ENCODE results near the gene PHTF2.

DNA sequence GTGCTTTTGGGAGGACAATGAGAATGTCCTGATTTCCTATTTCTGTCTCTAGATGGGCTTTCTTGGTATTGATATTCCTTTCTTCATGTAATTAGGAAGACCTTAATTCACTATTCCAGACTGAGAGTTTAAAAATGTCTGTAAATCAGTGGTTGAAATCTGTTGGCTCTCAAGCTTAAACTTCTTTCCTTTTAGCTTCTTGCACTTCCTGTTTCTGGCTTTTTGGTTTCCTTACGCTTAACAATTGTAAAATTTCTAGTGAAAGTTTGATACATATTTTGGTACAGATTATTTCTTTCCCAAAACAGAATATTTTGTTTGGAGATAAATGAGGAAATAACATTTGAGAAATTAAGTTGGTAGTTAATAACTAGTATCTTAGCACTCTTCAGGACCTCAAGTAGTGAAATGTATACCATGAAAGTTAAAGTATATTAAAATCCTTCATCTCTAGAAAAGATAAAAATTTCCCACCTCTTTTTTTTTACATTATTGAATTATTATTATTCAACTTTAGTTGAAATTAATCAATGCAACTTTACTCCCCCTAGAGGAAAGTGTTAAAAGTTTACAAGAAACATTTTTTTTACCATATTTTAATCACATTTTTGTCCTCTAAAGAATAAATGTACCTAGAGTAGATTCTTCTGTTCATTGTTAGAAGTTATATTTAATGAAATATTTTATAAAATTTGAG is 137.2 kb downstream of the PHTF2 start:
- TF ChIP-seq, protein P1, sequence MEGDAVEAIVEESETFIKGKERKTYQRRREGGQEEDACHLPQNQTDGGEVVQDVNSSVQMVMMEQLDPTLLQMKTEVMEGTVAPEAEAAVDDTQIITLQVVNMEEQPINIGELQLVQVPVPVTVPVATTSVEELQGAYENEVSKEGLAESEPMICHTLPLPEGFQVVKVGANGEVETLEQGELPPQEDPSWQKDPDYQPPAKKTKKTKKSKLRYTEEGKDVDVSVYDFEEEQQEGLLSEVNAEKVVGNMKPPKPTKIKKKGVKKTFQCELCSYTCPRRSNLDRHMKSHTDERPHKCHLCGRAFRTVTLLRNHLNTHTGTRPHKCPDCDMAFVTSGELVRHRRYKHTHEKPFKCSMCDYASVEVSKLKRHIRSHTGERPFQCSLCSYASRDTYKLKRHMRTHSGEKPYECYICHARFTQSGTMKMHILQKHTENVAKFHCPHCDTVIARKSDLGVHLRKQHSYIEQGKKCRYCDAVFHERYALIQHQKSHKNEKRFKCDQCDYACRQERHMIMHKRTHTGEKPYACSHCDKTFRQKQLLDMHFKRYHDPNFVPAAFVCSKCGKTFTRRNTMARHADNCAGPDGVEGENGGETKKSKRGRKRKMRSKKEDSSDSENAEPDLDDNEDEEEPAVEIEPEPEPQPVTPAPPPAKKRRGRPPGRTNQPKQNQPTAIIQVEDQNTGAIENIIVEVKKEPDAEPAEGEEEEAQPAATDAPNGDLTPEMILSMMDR (IDR thresholded peaks at IDR 0.05), result peak; percentile 43
- no peak for TF ChIP-seq EZH2phosphoT487 (IDR thresholded peaks at IDR 0.05)
